Measurements from ENCODE around the gene NOTO.
A peak's percentile ranks its signal among the peaks of the same experiment; 100 is the strongest.
"Not testable (repeated sequence)": the region's sequence is repeated elsewhere in the genome, so short reads cannot be mapped to it uniquely, and the experiment has no call there.

NOTO gene, protein sequence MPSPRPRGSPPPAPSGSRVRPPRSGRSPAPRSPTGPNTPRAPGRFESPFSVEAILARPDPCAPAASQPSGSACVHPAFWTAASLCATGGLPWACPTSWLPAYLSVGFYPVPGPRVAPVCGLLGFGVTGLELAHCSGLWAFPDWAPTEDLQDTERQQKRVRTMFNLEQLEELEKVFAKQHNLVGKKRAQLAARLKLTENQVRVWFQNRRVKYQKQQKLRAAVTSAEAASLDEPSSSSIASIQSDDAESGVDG

DNA sequence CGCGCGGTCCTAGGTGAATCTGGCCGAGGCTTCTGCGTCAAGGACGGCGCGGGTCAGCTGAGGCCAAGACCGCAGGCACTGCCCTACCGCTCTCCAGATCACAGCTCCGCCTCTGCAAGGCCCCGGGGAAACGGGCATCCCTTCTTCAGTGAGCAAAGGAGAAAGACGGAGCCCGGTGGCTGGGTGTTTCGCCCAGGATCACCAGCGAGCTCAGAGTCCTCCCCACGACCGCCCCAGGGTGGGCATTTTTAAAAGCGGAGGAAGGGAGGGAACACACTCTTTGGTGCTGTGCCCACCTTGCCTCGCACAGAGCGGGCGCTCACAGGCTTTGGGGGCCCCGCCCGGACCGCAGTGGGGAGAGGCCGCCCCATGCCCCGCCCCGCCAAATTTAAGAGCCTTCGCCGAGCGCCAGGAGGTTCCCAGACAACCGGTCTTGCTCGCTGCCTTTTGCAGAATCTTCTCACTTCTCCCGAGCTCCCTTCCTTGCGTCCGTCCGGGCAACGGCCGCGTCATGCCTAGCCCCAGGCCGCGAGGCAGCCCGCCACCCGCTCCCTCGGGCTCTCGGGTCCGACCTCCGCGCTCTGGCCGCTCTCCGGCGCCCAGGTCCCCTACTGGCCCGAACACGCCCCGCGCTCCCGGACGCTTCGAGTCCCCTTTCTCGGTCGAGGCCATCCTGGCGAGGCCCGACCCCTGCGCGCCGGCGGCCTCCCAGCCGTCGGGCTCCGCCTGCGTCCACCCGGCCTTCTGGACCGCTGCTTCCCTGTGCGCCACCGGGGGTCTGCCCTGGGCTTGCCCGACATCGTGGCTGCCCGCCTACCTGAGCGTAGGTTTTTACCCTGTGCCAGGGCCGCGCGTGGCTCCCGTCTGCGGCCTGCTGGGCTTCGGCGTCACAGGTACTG is at the start of gene NOTO:
Gene NOTO (plus strand): TSS at position 419 of the 899 bp plus-strand sequence. CDS start 93 bp downstream, at position 512.
- peak in 1 of 2 donors; percentile 12 for DNase-seq

DNA sequence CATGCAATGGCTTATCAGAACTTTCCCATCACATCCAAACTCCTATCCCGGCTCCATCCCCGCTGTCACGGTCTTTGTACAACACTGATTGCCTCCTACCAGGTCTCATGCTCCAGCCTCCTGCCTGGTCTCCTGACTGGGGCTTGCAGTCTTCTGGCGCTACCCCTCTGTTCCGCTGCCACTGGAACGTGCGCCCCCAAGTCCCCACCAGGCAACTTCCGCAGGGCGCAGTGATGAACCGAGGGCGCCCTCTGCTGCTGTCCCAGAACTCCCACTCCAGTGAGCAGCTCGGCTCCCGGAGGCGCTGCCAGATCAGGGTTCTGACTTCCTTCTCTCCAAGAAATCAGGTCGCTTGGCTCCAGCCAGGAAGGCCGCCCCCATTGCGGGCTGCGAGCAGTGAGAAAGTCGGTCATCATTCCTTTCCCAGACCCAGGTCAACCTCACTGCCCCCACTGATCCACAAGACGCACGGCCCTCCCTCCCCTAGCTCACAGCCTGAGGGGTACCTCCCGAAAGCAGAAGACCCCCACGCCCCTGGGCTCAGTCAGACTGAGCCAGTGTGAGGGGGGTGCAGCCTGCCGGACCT is 45.7 kb upstream of the NOTO start:
- DNase-seq: peak; percentile 41 to 56

DNA sequence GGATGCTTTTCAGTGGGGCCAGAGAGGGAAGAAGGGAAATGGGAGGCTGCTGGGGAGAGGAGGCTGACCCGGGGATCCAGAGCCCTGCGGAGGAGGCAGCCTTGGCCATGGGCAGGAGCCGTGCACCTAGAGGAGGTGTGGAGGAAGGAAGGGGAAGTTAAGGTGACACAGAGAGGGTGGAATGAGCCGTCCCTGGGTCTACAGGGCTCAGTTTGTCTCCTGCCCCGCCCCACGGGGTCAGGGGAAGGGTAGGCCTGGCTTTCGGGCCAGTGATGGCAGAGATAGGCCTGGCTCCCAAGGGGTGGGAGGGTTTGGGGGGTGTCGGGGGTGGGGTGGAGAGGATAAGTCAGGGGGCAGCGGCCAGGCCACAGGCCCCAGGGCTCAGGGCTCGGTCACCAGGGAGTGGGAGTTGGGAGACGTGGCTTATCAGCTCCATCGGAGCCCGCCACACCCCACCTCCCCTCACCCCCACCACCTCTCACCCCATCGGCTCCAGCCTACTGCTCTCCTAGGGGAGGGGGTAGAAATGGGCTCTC is 39.5 kb upstream of the NOTO start:
- no peak for DNase-seq

DNA sequence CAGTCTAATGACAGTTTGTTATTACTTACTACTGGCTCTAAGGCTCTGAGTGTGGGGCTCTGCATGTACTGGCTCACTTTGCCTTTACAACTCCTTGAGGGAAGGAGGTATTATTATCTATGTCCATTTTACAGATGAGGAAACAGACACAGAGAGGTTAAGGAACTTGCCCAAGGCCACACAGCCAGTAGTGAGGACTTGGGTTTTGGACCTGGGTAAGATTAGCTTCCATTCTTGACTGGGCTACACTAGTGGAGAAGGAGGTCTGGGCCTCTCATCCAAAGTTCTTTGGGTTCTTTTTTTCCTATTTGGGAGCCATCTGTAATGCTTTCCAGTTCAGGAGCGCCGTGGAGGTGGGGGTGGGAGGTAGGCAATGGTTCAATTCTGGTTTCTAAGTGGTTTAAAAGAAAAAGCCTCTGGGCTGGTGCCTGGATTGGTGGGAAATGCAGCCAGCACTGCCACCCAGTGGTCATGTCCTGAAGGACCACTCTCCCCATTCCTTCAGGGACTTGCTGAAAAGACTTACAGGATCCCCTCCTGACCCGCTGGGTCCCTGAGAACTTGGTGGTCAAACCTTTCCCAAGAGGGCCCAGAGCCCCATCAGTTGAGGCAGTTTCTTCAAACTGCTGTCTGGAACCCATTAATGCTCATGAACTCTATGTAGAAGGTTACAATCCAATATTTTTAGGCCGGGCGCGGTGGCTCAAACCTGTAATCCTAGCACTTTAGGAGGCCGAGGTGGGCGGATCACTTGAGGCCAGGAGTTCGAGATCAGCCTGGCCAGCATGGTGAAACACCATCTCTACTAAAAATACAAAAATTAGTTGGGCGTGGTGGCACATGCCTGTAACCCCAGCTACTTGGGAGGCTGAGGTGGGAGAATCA is 38.6 kb upstream of the NOTO start:
- peak; percentile 74 to 75 for DNase-seq

DNA sequence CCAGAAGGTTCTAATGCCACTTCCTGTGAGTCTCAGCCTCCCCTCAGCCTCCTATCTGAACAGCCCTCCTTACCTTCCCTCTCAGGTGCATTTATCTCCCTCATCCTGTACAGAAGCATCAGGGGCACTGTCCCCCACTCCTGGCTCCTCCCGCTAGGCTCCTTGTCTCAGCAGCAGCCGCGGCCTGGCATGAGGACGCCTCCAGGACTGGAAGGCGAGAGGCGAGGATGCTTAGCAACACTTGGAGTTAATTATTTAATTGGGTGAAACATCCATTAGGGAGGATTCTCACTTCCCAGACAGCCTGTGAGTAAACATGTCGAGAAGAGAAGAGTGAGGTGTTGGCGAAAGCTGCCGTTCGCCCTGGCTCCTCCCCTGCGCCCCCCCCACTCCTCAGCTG is 36.4 kb upstream of the NOTO start:
- not testable (repeated sequence) for DNase-seq

DNA sequence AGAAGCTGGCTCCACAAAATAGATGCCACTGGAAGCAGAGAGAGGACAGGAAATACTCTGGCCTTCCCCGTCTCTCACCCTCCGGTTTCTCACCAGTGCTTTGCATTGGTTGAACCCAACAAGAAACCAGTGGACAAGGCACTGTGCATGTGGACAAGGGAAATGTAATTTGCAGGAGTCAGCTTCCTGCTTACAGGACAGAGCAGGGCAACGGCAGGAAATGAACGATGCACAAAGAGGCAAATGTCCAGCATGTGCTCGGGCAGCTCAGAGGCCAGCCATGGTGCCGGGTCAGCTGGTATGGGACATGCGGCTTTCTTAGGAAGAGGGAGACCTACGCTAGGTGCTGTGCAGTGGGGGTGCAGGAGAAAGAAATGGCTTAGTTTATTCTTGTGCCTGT is 35.6 kb upstream of the NOTO start:
- DNase-seq: not testable (repeated sequence)

DNA sequence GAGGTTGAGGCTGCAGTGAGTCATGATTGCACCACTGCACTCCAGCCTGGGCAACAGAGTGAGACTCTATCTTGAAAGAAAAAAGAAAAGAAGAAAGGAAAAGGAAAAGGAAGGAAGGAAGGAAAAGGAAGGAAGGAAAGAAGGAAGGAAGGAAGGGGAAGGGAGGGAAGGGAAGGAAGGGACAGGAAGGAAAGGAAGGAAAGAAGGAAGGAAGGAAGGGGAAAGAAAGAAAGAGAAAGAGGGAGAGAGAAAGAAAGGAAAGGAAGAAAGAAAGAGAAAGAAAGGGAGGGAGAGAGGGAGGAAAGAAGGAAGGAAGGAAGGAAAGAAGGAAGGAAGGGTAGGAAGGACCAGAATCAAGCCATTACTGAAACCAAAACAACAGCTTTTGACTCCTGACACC is 34.0 kb upstream of the NOTO start:
- not testable (repeated sequence) for DNase-seq

DNA sequence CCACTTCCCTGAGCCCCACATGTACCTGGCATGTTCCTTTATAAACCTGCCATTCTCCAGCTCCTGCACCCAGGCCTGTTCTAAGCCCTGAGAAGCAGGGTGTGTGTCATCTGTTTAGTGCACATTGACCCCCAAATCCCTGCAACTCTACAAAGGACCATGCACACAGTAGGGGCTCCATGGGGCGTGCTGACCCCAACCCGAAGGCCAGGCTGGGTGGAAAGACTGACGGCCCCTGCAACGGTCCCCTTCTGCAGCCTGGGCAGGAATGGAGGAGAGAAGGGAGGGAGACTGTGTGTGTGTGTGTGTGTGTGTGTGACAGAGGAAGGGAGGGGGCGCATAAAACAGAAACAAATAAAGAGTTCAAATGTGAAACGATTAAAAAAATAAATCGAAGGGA is 32.0 kb upstream of the NOTO start:
- not testable (repeated sequence) for DNase-seq

DNA sequence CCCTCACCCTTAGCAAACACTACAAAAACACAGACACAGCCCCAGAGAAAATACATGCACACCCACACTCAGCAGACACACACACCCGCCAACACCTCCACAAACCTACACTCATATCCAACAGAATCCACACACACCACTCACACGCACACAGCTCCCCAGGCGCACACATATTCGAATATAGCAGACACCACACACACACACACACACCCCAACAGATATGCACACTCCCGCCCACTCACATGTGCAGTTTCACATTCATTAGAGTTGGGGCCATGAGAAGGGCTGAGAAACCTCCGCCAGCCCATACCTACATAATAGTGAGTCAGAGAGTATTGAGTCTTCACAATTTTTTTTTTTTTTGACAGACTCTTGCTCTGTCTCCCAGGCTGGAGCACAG is 29.4 kb upstream of the NOTO start:
- peak; percentile 62 to 74 for DNase-seq

DNA sequence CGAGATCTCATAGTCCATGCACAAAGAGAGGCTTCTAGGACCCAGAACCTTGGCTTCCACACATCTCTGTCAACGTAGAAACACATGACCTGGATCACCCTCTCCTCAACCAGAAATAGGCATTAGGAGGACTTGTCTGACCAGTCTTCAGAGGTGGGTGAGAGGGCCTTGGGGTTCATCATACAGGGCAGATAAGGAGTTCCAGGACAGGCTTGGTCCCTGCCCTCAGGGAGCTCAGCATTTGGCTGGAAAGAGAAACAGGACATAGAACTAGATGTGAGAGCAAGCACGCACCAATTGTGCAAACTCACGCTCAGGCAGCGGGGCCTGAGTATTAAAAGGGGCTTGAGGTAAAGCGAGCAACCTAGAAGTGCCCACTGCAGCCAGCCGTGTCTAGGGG is 28.6 kb upstream of the NOTO start:
- DNase-seq: no peak

DNA sequence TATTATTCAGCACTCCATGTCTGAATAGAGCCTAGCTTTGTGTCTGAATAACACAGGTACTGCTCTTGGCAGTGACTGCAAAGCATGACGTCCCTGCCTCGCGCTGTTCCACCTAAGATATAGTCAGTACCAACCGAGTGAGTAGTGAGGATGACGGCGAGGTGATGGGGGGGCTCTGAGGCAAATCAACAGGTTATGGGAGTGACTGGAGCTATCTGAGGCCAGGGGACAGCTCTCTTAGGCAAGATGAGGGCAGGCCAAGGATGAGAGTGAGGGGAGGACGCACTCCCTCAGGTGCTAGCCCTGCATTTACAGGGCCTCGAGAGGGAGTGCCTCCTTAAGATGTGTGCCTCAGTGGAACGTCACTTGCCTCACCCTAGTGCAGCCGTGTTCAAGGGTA is 28.1 kb upstream of the NOTO start:
- DNase-seq: no peak

DNA sequence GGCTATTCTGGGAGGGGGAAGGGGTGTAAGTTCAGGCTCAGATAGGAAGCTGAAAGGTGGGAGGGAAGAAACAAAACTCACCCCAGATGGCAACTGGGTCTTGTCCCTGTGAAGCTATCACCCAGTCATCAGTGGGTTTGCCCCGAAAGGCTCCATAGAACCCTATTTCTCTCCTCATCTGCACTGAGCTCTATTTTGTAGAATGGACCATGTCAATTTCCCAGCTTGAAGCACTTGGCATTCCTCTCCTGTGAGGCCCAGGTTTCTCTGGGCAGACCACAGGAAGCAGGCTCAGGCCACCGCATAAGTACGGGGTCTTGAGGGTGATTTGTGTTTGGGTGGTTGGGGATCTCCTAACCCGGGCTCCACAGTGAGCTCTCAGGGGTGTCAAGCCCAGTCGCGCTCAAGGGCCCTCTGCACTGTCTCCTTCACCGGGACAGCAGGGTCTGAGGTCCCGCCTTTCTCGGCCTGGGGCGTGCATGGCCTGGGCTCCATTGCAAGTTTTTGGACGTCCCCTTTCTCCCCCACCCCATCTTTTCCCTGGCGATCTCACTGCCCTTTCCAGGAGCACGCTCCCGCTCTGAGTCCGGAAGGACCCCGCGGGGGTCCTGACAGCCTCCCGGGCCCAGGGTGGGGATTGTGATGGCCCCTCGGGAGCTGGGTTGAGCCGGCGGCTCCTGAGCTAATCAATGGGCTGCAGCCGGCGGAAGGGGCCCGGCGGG is 27.3 kb upstream of the NOTO start:
- DNase-seq: peak in 1 of 2 donors; percentile 4

DNA sequence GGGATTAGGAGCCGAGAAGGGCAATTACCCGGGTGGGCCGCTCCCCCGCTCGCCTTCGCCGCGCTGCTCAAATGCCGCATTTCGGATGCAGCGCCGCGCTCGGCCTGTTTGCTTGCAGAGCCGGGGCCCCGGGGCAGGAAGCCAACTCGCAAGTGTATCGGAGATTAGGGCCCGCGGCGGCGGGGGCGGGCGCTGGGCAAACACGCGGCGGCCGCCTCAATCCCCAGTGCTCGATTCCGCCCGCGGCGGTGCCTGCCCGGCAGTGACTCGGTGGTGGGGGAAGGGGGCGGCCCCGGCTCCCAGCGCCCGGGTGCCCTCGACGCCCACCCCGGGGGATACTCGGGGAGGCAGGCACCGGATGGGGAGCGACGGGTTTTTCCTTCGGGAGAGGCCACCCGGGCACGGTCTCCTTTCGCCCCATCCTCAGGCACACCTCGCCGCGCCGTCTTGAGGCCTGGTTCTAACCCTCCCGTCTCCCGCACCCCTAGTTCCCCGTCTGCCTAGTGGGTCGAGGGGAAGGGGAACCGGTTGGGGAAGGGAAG is 26.6 kb upstream of the NOTO start:
- peak; percentile 72 to 81 for DNase-seq

DNA sequence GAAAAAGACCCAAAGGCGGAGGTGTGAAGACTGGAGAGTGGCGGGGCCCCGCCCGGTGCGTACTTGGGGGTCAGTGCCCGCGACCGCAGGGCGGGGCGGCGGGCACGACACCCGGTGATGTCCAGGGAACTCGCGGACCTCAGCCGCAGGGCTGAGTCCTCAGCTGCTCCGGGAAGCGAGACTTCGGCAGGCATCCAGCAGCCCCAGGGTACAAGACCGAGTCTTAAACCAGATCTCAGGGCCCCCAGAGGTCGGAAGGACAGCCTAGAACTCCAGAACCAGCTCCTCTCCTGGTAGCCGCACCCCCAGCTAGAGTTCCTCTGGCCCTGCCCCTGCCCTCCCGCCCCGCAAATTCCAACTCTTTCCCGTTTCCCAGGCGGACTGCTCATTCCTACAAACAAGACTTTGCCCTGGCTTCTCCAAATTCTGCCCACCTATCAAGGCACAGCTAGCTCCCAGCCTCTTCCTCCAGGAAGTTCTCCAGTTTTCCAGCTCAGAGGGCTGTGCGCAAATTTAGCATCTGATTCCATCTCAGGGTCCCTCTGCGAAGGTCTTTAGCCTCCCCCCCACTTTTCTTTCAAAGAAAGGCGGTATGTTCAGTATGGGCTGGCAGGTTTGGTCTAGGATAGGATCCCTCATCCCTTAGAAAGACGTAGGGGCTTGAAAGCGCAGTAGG is 26.0 kb upstream of the NOTO start:
- peak in 1 of 2 donors; percentile 22 for DNase-seq

DNA sequence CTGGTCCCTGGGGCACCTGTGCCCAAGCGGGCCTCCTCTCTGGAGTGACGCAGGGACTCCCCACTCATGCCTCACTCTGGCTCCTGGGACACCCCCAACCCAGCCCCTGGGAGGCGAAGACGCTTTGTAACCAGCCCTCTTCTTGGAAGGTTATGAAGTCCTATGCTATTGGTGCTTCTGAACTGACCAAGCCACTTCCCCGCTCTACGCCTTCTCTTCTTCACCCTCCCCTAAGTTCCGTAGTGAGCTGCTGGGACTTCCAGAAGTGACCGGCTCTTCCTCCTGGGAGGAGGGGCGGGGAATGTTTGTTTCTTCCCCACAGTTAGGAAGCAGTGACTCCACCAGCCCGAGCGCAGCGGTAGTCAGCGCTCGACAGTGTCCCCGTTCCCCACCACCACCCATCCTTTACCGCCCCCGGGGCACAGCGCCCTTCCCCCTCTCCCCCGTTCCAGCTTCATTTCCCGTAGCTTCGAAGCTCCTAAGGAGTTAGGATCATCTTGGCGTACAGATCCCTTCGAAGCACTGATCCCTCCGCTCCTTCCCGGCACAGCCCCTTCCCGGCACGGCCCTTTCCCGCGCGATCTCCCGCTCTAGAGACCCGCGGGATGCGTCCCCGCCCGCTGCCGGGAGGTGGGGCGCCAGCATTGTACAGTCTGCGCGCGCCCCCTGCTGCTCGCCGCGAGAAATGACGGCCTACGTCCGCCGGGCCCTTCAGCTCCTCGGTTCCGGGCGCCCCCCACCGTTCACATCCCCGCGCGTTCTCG is 25.3 kb upstream of the NOTO start:
- DNase-seq: peak; percentile 93 to 94

DNA sequence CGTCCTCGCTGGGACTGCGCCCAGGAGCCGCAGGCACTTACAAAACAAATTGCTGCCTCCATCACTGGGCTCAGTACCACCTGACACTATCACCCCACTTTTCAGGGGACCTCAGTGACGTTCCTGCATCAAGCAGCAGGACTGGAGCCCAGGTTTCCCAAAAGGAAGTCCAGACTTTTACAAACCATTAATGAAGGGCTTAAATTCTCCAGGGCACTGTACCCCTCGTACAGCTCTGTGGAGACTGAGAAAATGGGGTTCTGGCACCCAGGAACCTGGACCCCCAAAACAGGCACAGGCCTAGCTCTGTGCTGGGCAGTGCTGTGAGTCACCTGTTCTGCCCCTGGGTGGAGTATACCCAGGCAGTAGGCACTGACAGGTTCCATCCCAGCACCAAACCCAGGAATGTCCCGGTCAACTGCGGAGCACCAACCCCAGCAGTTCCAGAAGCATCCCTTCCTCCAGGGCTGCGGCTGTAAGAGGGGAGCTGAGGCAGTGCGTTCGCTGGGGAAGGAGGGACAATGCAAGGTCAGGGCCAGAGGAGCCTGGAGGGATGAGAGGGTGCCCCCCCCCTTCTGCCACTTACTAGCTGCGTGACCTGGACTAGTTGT is 24.6 kb upstream of the NOTO start:
- DNase-seq: no peak

DNA sequence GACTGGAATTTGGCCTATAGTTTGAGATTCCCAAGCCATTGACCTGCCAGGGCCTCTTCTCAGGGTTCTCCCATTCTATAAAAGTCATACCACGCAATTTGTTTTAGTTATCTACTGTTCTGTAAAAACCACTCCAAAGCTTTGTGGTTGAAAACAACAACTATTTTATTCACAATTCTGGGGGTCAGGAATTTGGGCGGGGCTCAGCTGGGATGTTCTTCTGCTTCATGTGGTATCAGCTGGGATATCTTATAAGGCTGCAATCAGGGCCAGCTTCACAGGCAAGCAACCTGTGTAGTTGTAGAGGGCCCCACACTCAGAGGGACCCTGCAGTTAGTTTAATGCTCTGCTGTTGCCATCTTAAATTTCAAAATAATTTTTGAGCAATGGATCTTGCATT is 16.4 kb upstream of the NOTO start:
- no peak for DNase-seq

DNA sequence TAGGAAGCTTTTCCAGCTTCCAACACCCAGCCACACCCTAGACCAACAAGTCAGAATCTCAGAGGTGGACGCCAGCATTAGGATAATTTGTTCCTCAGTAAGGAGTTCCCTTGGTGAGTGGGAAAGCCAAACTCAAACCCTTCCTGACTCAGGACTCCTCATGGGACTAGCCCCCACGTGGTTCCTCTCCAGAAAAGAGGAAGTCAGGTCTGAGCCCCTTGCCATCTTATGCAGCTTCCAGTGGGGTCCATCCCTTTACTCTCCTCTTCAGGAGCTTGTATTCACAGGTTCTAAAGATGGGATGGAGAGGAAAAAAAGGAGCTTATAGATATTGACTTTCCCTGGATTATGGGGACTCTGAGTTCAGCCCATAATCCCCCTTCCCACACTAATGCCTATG is 14.8 kb upstream of the NOTO start:
- DNase-seq: no peak

DNA sequence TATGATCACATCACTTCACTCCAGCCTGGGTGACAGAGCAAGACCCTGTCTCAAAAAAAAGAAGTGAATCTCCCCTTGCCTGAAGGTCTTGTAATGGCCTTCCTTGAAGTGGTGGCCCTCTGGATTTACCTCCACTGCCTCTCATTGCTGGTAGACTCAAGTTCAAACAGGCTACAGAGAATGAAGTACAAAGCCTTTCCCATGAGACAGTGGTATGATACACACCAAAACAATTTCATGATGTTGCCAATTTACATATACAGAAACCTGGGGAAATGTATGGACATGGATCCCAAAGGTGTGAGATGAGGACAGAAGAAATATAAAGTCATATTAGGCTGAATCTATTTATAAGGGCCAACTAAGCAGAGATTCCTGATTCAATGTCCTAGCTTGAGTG is 4.8 kb upstream of the NOTO start:
- DNase-seq: no peak

DNA sequence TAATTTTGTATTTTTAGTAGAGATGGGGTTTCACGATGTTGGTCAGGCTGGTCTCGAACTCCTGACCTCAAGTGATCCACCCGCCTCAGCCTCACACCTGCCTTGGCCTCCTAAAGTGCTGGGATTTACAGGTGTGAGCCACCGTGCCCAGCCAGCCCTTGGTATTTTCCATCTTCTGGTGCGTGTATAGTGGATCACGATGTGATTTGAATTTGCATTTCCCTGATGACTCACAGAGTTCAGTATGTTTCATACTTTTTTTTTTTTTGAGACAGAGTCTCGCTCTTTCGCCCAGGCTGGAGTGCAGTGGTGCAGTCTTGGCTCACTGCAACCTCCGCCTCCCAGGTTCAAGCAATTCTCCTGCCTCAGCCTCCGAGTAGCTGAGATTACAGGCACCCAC is 2.1 kb upstream of the NOTO start:
- DNase-seq: not testable (repeated sequence)
